Measurements from ENCODE around the gene NAPB. TPM values are rescaled to one million over a fixed set of nuclear protein-coding genes. Genes with fewer than 3 reads are reported as not detected.

NAPB gene
- total RNA-seq, 1 experiment from 2014 or later: 5.8 TPM

DNA sequence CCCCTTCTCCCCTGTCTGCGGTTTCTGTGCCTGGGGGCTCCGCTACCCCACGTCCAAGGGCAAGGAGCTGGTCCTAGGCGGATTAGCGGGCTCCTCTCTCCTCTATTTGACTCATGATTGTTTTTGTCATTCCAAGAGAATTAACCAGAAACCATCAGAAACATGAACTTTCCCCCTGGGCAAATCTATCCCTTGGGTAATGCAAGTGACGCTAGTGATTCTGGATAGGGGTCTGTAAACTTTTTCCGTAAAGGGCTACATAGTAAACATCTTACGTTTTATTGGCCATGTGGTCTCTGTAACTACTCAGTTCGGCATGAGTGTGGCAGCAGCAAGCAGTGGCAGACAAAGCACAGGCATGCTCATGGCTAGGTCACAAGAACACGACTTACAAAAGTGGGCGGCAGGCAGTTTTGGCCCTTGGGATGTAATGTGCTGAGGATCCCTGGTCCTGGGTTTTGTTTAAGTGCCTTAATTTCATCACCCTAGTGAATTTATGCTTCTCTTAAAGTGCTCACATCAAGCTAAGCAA is 30.7 kb upstream of the NAPB start:
- TF ChIP-seq SIN3A (IDR thresholded peaks at IDR 0.05; ENCODE audit: borderline replicate concordance, insufficient read depth, low read depth, low read length) (no peak), CTCF (IDR thresholded peaks at IDR 0.05) (no peak), TCF7L2 (IDR thresholded peaks at IDR 0.05; ENCODE audit: low read depth, low read length) (no peak), POLR2AphosphoS5 (IDR thresholded peaks at IDR 0.05; ENCODE audit: low read depth, low read length) (no peak)
- TF ChIP-seq, protein P1, sequence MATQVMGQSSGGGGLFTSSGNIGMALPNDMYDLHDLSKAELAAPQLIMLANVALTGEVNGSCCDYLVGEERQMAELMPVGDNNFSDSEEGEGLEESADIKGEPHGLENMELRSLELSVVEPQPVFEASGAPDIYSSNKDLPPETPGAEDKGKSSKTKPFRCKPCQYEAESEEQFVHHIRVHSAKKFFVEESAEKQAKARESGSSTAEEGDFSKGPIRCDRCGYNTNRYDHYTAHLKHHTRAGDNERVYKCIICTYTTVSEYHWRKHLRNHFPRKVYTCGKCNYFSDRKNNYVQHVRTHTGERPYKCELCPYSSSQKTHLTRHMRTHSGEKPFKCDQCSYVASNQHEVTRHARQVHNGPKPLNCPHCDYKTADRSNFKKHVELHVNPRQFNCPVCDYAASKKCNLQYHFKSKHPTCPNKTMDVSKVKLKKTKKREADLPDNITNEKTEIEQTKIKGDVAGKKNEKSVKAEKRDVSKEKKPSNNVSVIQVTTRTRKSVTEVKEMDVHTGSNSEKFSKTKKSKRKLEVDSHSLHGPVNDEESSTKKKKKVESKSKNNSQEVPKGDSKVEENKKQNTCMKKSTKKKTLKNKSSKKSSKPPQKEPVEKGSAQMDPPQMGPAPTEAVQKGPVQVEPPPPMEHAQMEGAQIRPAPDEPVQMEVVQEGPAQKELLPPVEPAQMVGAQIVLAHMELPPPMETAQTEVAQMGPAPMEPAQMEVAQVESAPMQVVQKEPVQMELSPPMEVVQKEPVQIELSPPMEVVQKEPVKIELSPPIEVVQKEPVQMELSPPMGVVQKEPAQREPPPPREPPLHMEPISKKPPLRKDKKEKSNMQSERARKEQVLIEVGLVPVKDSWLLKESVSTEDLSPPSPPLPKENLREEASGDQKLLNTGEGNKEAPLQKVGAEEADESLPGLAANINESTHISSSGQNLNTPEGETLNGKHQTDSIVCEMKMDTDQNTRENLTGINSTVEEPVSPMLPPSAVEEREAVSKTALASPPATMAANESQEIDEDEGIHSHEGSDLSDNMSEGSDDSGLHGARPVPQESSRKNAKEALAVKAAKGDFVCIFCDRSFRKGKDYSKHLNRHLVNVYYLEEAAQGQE (IDR thresholded peaks at IDR 0.05; ENCODE audit: insufficient read depth in 1 of 2, low read depth in 2 of 2, low read length in 1 of 2): no peak
- H3K27ac ChIP-seq (ENCODE audit: low read length): no peak overlapping the region
- ChIA-PET CTCF (no interaction called here), POLR2A (no interaction called here)
- DNase-seq (ENCODE audit: low read depth, low spot score): no peak
- no peaks in the 10 kb centered on the region for H3K36me3 ChIP-seq (ENCODE audit: control insufficient read depth, insufficient read depth, low read length)
- BruUV-seq (replicated peaks): no TSS peak
- H3K4me3 ChIP-seq (ENCODE audit: low read depth in 2 of 2, low read length in 2 of 2): no peak overlapping the region
- no peaks in the 10 kb centered on the region for H3K9me3 ChIP-seq (ENCODE audit: control insufficient read depth, insufficient read depth, low read depth, low read length)
- no peaks in the 10 kb centered on the region for H3K4me1 ChIP-seq (ENCODE audit: control insufficient read depth, insufficient read depth, low read length)
- no peak for ATAC-seq
- in situ Hi-C loops (cut with HindIII; ENCODE audit: low pct_unique_long_range_greater_than_20kb, low sequenced_read_pairs) (no loop called here), intact Hi-C loops (cut with micrococcal nuclease; ENCODE audit: unreplicated experiment) (no loop called here)
- H3K27me3 ChIP-seq (ENCODE audit: control insufficient read depth, insufficient read depth, low read length): no peaks in the 10 kb centered on the region

GRCh38 chr20:23450877-23451276 is 29.6 kb upstream of the NAPB start:
- Histone ChIP-seq H3K36me3 (ENCODE audit: control insufficient read depth, insufficient read depth, low read length) (no peaks in the 10 kb centered on the region), H3K4me3 (ENCODE audit: low read depth in 2 of 2, low read length in 2 of 2) (no peak overlapping the region), H3K27me3 (ENCODE audit: control insufficient read depth, insufficient read depth, low read length) (no peaks in the 10 kb centered on the region), H3K4me1 (ENCODE audit: control insufficient read depth, insufficient read depth, low read length) (no peaks in the 10 kb centered on the region), H3K9me3 (ENCODE audit: control insufficient read depth, insufficient read depth, low read depth, low read length) (no peaks in the 10 kb centered on the region), H3K27ac (ENCODE audit: low read length) (no peak overlapping the region)
- TF ChIP-seq SIN3A (IDR thresholded peaks at IDR 0.05; ENCODE audit: borderline replicate concordance, insufficient read depth, low read depth, low read length) (no peak), TCF7L2 (IDR thresholded peaks at IDR 0.05; ENCODE audit: low read depth, low read length) (no peak), POLR2AphosphoS5 (IDR thresholded peaks at IDR 0.05; ENCODE audit: low read depth, low read length) (no peak), CTCF (IDR thresholded peaks at IDR 0.05) (no peak)
- TF ChIP-seq, protein P1 (IDR thresholded peaks at IDR 0.05; ENCODE audit: insufficient read depth in 1 of 2, low read depth in 2 of 2, low read length in 1 of 2): no peak
- in situ Hi-C loops (cut with HindIII; ENCODE audit: low pct_unique_long_range_greater_than_20kb, low sequenced_read_pairs): no loop called here
- DNase-seq (ENCODE audit: low read depth, low spot score) (no peak), ATAC-seq (no peak)
- BruUV-seq (replicated peaks): no TSS peak
- intact Hi-C loops (cut with micrococcal nuclease; ENCODE audit: unreplicated experiment): no loop called here
- POLR2A ChIA-PET: no interaction called here
- CTCF ChIA-PET: no interaction called here
